HG03469 (cell line): Measurements from ENCODE around the gene CARS2.

Experiments used
- ATAC-seq: cut with Tn5 transposase; IDR thresholded peaks from one replicate; pipeline ENCODE4 v1.9.1; 2021; ENCODE audit warnings: mild to moderate bottlenecking, moderate library complexity, moderate number of reproducible peaks; ENCODE audit not compliant: unreplicated experiment

CARS2 gene

DNA sequence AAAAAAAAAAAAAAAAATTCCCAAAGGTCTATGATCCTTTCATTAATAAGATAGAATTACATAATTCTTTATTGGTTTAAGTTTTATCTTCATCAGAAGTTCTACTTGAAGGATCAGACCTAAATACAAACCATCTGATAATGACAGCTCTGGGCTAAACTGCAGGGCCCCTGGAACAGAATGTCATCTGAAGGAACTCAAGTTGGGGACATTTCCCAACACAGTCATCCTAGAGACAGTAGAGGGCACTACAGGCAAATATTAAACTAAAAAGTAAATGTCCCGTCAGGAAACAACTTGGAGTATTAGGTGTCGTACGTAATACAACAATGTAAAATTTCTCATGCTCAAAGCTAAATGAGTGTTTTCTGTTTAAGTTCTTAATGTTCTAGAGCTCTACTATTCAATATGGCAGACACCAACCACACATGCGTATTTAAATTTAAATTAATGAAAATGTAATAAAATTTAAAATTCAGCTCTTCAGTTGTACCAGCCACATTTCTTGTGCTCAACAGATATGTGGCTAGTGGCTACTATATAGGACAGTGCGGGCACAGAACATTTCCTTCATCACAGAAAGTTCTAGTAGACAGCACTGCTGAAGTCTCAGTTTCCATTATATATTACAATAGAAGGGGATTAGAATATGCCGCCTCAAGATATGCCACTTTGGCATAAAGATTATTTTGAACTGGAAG lies 112.3 kb downstream of the CARS2 start:
- ATAC-seq: peak; percentile 86

DNA sequence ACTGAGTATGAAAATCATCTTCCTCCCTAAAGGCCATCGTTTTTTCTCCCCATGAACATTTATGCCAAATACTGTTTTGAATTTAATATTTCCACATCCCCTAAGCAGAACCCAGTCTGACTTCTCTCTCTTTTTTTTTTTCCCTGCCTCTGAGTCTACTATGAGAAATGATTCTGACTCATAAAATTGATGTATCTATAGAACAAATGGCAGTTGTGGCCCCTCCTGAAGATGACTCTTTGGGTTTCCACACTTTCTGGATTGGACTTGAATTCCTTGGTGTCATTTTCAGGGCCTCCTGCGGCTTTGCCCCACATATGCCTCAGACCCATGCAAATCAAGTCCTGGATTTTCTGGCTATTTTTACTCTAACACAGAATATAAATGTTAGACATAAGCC lies 113.3 kb downstream of the CARS2 start:
- no peak for ATAC-seq
